ENCODE data around the gene ABHD17A. TPM values are rescaled to one million over a fixed set of nuclear protein-coding genes. Genes with fewer than 3 reads are reported as not detected.

The ABHD17A gene
- total and polyA plus RNA-seq, 2 of the 8 experiments (the other 6 are each of a cell fraction or from before 2014, with no cell fraction given) = 41.2 to 87.4 TPM

DNA sequence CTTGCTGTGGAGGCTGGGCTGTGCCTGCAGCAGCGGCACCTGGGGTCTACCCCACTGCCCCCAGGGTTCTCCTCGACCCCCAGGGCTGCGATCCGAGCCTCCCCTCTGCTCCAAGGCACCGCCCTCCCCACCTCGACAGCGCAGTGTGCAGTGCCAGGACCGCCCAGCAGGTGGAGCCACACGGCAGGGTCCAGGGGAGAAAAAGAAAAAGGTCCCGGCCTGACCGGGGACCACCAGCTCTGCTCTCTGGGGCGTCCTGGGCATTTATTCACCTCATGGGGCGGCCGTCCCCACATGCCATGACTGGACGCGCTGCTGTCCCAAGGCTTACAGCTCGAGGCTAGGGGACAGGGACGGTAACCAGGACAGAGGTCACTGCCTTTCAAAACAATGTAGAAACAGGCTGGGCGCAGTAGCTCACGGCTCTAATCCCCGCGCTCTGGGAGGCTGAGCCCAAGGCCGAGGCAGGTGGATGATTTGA is 47.6 kb downstream of the ABHD17A start (continued):
- TF ChIP-seq, protein P1, sequence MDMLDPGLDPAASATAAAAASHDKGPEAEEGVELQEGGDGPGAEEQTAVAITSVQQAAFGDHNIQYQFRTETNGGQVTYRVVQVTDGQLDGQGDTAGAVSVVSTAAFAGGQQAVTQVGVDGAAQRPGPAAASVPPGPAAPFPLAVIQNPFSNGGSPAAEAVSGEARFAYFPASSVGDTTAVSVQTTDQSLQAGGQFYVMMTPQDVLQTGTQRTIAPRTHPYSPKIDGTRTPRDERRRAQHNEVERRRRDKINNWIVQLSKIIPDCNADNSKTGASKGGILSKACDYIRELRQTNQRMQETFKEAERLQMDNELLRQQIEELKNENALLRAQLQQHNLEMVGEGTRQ (IDR thresholded peaks at IDR 0.05; ENCODE audit: low read length) = no peak
- no peak for TF ChIP-seq RNF2 (IDR thresholded peaks at IDR 0.05; ENCODE audit: borderline replicate concordance, low read depth, low read length, missing control alignments, poor library complexity, severe bottlenecking)
